Ascending aorta (tissue), 2 donors: ENCODE results near the gene PTGIS. TPM values are rescaled to one million over a fixed set of nuclear protein-coding genes. Genes with fewer than 3 reads are reported as not detected.

Experiments used
- DNase-seq, 2 donors: peaks; one replicate each; pipeline ENCODE4 v3.0.0-alpha.2; 2019; ENCODE audit warnings: low spot score in 2 of 2
- H3K27ac ChIP-seq, 2 donors: fragments of 200-600 bp; sonication (generic); one replicate each; pipeline ENCODE4 v1.5.1; 2016 to 2017; ENCODE audit warnings: mild to moderate bottlenecking in 1 of 2
- H3K27me3 ChIP-seq: fragments of 200-600 bp; sonication (generic); one replicate; pipeline ENCODE4 v1.5.1; 2017
- H3K36me3 ChIP-seq, 2 donors: fragments of 200-600 bp; sonication (generic); one replicate each; pipeline ENCODE4 v1.5.1; 2016
- H3K4me1 ChIP-seq, 2 donors: fragments of 200-600 bp; sonication (generic); one replicate each; pipeline ENCODE4 v1.5.1; 2016 to 2017; ENCODE audit warnings: mild to moderate bottlenecking in 1 of 2
- H3K4me3 ChIP-seq, 2 donors: fragments of 200-600 bp; sonication (generic); one replicate each; pipeline ENCODE4 v1.5.1; 2016 to 2017; ENCODE audit warnings: mild to moderate bottlenecking in 1 of 2
- H3K9me3 ChIP-seq, 2 donors: fragments of 200-600 bp; sonication (generic); one replicate each; pipeline ENCODE4 v1.5.1; 2016
- intact Hi-C: fragments of 100-400 bp; cut with DNase I; formaldehyde crosslinking; loops from one replicate; pipeline ENCODE4 v1.15.1; 2023
- total RNA-seq: library from RNA; depleted of rRNA; stranded (reverse); fragments of >200 nt; gene quantifications from one replicate; pipeline ENCODE4 v1.1.0, GENCODE V29; 2016
- TF ChIP-seq, protein P1 (sequence below), 3 experiments: fragments of 200-600 bp in 2 of 3; fragments of 450-650 bp in 1 of 3; sonication (generic) in 2 of 3; IDR thresholded peaks; one replicate each; pipeline ENCODE4 v1.5.1; 2016 to 2019; ENCODE audit warnings: antibody characterized with exemption in 3 of 3, mild to moderate bottlenecking in 1 of 3, moderate library complexity in 1 of 3

Gene PTGIS
- total RNA-seq, 1 donor from 2014 or later, result 288 TPM

- peaks cover 28 to 79% of the 10 kb centered on the region in 2 donors for H3K4me1 ChIP-seq
- DNase-seq, result peak in 1 of 2 donors; percentile 56
Measured at GRCh38 chr20:49561256-49561655, 6.7 kb downstream of the PTGIS start.

GRCh38 chr20:49560646-49561045 is 7.3 kb downstream of the PTGIS start:
- intact Hi-C loops, result no loop called here
- DNase-seq, result peak in 1 of 2 donors; percentile 62
- TF ChIP-seq, protein P1, sequence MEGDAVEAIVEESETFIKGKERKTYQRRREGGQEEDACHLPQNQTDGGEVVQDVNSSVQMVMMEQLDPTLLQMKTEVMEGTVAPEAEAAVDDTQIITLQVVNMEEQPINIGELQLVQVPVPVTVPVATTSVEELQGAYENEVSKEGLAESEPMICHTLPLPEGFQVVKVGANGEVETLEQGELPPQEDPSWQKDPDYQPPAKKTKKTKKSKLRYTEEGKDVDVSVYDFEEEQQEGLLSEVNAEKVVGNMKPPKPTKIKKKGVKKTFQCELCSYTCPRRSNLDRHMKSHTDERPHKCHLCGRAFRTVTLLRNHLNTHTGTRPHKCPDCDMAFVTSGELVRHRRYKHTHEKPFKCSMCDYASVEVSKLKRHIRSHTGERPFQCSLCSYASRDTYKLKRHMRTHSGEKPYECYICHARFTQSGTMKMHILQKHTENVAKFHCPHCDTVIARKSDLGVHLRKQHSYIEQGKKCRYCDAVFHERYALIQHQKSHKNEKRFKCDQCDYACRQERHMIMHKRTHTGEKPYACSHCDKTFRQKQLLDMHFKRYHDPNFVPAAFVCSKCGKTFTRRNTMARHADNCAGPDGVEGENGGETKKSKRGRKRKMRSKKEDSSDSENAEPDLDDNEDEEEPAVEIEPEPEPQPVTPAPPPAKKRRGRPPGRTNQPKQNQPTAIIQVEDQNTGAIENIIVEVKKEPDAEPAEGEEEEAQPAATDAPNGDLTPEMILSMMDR (IDR thresholded peaks at IDR 0.05), result no peak
- Histone ChIP-seq H3K27me3 (no peaks in the 10 kb centered on the region), H3K36me3 (peaks cover 15 to 26% of the 10 kb centered on the region in 2 donors), H3K4me1 (peaks cover 29 to 78% of the 10 kb centered on the region in 2 donors), H3K9me3 (no peaks in the 10 kb centered on the region), H3K4me3 (peak overlapping the region in 1 of 2 donors; percentile 94), H3K27ac (peak overlapping the region; percentile 97 to 100)

More at GRCh38 chr20:49561256-49561655, 6.7 kb downstream of the PTGIS start:
- TF ChIP-seq, protein P1 (IDR thresholded peaks at IDR 0.05), result no peak
- Histone ChIP-seq H3K27ac (peak overlapping the region; percentile 97 to 100), H3K9me3 (no peaks in the 10 kb centered on the region), H3K4me3 (peak overlapping the region in 1 of 2 donors; percentile 94), H3K27me3 (no peaks in the 10 kb centered on the region), H3K36me3 (peaks cover 15 to 26% of the 10 kb centered on the region in 2 donors)
- intact Hi-C loops, result no loop called here

- intact Hi-C loops, result no loop called here
- Histone ChIP-seq H3K36me3 (peaks cover 15 to 26% of the 10 kb centered on the region in 2 donors), H3K4me1 (peaks cover 29 to 81% of the 10 kb centered on the region in 2 donors), H3K27me3 (no peaks in the 10 kb centered on the region), H3K4me3 (no peak overlapping the region), H3K9me3 (no peaks in the 10 kb centered on the region), H3K27ac (peak overlapping the region; percentile 97 to 100)
- TF ChIP-seq, protein P1 (IDR thresholded peaks at IDR 0.05), result no peak
- DNase-seq, result no peak
Measured at GRCh38 chr20:49560186-49560585, 7.8 kb downstream of the PTGIS start.

GRCh38 chr20:49559411-49560081 is 8.4 kb downstream of the PTGIS start:
- DNase-seq, result peak in 1 of 2 donors; percentile 80
- H3K4me3 ChIP-seq, result peak overlapping the region in 1 of 2 donors; percentile 40
- peak overlapping the region; percentile 97 to 100 for H3K27ac ChIP-seq

DNA sequence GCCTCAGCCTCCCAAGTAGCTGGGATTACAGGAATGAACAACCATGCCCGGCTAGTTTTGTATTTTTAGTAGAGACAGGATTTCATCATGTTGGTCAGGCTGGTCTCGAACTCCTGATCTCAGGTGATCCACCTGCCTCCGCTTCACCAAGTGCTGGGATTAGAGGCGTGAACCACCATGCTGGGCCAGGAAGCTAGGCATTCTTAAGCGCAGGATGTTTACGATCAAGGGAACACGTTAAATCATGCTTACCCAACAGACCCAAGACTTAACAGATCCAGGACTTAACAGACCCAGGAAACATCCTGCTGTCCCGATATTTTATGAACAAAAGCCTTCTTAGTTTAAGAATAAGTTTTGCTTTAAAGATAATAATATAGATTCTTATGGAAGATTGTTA is 9.1 kb downstream of the PTGIS start:
- H3K36me3 ChIP-seq, result peaks cover 15 to 26% of the 10 kb centered on the region in 2 donors
- peak in 1 of 2 donors; percentile 31 for DNase-seq
- H3K27ac ChIP-seq, result peak overlapping the region; percentile 97 to 100
- intact Hi-C loops, result loop anchor here (5.0 kb wide), 1 partner anchor 33 kb away; no protein-coding TSS in a partner anchor
- H3K27me3 ChIP-seq, result no peaks in the 10 kb centered on the region
- peaks cover 29 to 86% of the 10 kb centered on the region in 2 donors for H3K4me1 ChIP-seq
- no peaks in the 10 kb centered on the region for H3K9me3 ChIP-seq
- TF ChIP-seq, protein P1 (IDR thresholded peaks at IDR 0.05), result no peak
- peak overlapping the region in 1 of 2 donors; percentile 40 for H3K4me3 ChIP-seq

More at GRCh38 chr20:49559411-49560081, 8.4 kb downstream of the PTGIS start:
- intact Hi-C loops, result loop anchor here (5.0 kb wide), 1 partner anchor 33 kb away; no protein-coding TSS in a partner anchor
- TF ChIP-seq, protein P1 (IDR thresholded peaks at IDR 0.05), result no peak
- Histone ChIP-seq H3K9me3 (no peaks in the 10 kb centered on the region), H3K36me3 (peaks cover 15 to 26% of the 10 kb centered on the region in 2 donors), H3K4me1 (peaks cover 29 to 84% of the 10 kb centered on the region in 2 donors), H3K27me3 (no peaks in the 10 kb centered on the region)
